Lower lobe of right lung (tissue), 2 donors: ENCODE data around the gene GJC1. TPM values are rescaled to one million over a fixed set of nuclear protein-coding genes. Genes with fewer than 3 reads are reported as not detected.
"Not testable (repeated sequence)": the region's sequence is repeated elsewhere in the genome, so short reads cannot be mapped to it uniquely, and the experiment has no call there.

Source experiments
- ATAC-seq, 2 donors: fragments of 200-7000 bp; cut with Tn5 transposase; one replicate each; pipeline ENCODE4 v1.9.1; 2020 to 2022; ENCODE audit warnings: mild to moderate bottlenecking in 2 of 2, moderate library complexity in 2 of 2
- DNase-seq: peaks from one replicate; pipeline ENCODE4 v3.0.0-alpha.2; 2020
- H3K27ac ChIP-seq: fragments of 200-600 bp; one replicate; pipeline ENCODE4 v1.8.0; 2022
- H3K27me3 ChIP-seq: fragments of 200-600 bp; one replicate; pipeline ENCODE4 v1.8.0; 2022; ENCODE audit warnings: low read depth
- H3K36me3 ChIP-seq: fragments of 200-600 bp; one replicate; pipeline ENCODE4 v1.8.0; 2022; ENCODE audit warnings: mild to moderate bottlenecking
- H3K4me1 ChIP-seq: fragments of 200-600 bp; one replicate; pipeline ENCODE4 v1.8.0; 2022
- H3K4me3 ChIP-seq: fragments of 200-600 bp; one replicate; pipeline ENCODE4 v1.8.0; 2022; ENCODE audit warnings: mild to moderate bottlenecking
- H3K9me3 ChIP-seq: fragments of 200-600 bp; one replicate; pipeline ENCODE4 v1.8.0; 2022
- intact Hi-C: fragments of 100-400 bp; cut with DNase I; formaldehyde crosslinking; loops from one replicate; pipeline ENCODE4 v1.11.0; 2022
- total RNA-seq: library from RNA; stranded (reverse); fragmentation: NEBNext Ultra II Directional; extraction: Animal tissue kit (Norgen Biotek cat#: 25700); gene quantifications from one replicate; pipeline ENCODE4 v1.2.1, GENCODE V29; 2021
- TF ChIP-seq, protein P1 (sequence below): fragments of 200-600 bp; IDR thresholded peaks from one replicate; pipeline ENCODE4 v1.8.0; 2022; ENCODE audit warnings: antibody characterized with exemption, mild to moderate bottlenecking
- donor health status: DM: no; HTN: yes; CAD: no; lungs with severe emphysema.

Gene GJC1
- total RNA-seq, 1 donor from 2014 or later: 18.4 TPM

DNA sequence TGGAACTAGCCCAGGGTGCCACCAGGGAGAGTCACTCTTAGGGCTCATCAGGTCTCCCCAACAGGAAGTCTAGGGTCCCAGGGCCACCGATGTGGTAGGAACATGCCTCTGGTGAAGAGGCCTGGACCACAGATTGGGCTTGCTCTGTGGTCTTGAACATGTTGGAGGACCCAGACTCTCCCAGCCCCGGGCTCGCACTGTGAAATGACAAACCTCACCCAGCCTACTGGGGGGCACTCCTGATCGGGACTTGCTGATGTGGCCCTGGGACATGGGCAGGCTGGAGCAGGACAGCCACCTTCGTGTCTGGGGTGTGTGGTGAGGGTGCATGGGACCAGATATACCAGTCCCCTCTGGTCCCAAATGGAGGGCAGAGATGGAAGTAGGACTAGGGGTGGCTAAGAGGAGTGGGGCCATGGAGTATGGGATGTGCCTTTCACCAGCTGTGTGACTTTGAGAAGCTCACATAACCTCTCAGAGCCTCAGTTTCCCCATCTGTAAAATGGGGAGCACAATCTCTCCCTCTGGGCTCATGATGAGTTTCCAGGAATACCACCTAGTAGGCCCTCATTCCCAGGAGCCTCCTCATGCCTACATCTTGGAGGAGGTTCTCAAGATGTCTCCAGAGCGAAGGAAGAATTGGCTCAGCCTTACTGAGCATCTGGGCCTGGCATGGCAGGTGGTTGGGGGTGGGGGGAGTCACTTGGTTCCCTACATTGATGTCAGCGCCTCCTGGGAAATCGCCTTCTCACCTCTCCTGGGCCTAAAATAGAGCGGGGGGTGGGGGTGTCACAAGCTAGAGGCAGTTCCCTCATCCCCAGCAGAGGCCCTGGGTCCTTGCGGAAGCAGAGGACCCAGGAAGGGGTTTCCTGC, 72.8 kb downstream of the GJC1 start:
- Histone ChIP-seq H3K4me1 (peaks cover 14% of the 10 kb centered on the region), H3K4me3 (no peak overlapping the region), H3K27me3 (peaks cover 46% of the 10 kb centered on the region), H3K36me3 (no peaks in the 10 kb centered on the region), H3K27ac (no peak overlapping the region), H3K9me3 (no peaks in the 10 kb centered on the region)
- DNase-seq (no peak), ATAC-seq (no peak)
- intact Hi-C loops: no loop called here
- TF ChIP-seq, protein P1, sequence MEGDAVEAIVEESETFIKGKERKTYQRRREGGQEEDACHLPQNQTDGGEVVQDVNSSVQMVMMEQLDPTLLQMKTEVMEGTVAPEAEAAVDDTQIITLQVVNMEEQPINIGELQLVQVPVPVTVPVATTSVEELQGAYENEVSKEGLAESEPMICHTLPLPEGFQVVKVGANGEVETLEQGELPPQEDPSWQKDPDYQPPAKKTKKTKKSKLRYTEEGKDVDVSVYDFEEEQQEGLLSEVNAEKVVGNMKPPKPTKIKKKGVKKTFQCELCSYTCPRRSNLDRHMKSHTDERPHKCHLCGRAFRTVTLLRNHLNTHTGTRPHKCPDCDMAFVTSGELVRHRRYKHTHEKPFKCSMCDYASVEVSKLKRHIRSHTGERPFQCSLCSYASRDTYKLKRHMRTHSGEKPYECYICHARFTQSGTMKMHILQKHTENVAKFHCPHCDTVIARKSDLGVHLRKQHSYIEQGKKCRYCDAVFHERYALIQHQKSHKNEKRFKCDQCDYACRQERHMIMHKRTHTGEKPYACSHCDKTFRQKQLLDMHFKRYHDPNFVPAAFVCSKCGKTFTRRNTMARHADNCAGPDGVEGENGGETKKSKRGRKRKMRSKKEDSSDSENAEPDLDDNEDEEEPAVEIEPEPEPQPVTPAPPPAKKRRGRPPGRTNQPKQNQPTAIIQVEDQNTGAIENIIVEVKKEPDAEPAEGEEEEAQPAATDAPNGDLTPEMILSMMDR: no peak

DNA sequence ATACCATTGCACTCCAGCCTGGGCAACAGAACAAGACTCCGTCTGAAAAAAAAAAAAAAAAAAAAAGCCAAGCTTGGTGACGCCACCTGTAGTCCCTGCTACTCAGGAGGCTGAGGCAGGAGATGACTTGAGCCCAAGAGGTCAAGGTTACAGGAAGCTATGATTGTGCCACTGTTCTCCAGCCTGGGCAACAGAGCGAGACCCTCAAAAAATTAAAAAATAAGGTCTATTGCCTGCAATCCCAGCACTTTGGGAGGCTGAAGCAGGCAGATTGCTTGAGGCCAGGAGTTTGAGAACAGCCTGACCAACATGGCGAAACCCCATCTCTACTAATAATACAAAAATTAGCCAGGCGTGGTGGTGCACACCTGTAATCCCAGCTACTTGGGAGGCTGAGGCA, 74.9 kb downstream of the GJC1 start:
- Histone ChIP-seq H3K27me3 (peaks cover 30% of the 10 kb centered on the region), H3K4me1 (peaks cover 14% of the 10 kb centered on the region)
- DNase-seq, intact Hi-C loops, H3K9me3 ChIP-seq, ATAC-seq, H3K4me3 ChIP-seq, H3K27ac ChIP-seq, H3K36me3 ChIP-seq: not testable (repeated sequence)

DNA sequence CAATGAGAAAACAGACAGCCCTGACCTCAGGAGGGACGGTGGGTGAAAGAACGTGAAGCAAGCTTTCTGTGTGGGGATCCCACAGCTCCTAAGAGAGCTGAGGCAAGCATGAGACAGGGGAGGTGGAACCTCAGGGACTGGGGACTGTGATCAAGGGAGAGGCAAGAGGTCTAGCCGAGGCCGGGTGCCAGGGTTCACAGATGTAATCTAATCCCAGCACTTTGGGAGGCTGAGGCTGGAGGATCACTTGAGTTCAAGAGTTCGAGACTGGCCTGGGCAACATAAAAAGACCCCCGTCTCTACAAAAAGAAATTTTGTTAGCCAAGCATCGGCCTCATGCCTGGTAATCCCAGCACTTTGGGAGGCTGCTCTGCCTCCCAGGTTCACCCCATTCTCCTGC, 75.8 kb downstream of the GJC1 start:
- no peak for DNase-seq
- Histone ChIP-seq H3K4me1 (peaks cover 7% of the 10 kb centered on the region), H3K9me3 (no peaks in the 10 kb centered on the region), H3K27ac (no peak overlapping the region), H3K36me3 (no peaks in the 10 kb centered on the region), H3K4me3 (no peak overlapping the region), H3K27me3 (peaks cover 21% of the 10 kb centered on the region)
- no peak for ATAC-seq
- intact Hi-C loops: no loop called here
- TF ChIP-seq, protein P1: no peak

DNA sequence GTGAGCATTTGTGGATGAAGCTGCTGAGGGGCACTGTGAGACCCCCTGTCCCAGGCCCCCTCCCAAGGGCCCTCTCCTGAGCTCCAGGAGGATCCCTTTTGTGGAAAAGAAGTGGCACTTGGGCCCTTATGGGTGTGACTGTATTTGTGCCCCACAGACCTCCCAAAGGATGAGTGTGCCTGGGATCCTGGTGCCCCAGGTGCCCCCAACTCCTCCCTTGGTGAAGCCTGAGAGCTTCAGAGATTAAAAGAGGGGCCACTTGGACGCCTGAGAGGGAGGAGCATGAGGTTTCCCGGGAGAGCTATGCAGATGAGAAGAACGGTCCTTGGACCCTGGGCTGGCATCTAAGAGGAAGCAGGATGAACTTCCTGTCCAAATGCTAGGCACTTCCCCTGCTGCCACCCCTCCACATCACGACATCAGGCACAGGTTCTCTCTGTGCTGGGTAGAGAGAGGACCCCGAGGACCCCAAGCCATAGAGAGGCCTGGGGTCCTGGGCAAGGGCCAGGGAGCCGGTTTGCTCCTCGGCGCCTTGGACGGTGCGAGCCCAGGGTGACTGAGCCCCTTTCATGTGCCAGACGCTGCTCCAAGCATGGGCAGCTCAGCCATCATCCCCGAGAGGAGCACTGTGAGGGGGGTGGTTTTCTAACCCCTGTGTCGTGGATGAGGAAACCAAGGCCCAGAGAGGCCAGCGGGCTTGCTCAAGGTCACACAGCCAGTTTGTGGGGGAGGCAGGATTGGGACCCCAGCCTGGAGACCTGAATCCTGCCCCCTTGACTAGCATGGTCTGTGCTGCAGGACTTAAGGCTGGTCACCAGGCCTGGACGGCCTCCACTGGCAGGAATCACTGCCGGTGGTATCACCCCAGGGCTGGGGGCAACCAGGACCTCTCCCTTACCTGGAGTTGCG, 76.9 kb downstream of the GJC1 start:
- Histone ChIP-seq H3K27me3 (peaks cover 14% of the 10 kb centered on the region), H3K4me1 (no peaks in the 10 kb centered on the region), H3K36me3 (peaks cover 8% of the 10 kb centered on the region), H3K9me3 (no peaks in the 10 kb centered on the region), H3K4me3 (no peak overlapping the region), H3K27ac (no peak overlapping the region)
- intact Hi-C loops: no loop called here
- TF ChIP-seq, protein P1: no peak
- no peak for ATAC-seq
- DNase-seq: no peak

DNA sequence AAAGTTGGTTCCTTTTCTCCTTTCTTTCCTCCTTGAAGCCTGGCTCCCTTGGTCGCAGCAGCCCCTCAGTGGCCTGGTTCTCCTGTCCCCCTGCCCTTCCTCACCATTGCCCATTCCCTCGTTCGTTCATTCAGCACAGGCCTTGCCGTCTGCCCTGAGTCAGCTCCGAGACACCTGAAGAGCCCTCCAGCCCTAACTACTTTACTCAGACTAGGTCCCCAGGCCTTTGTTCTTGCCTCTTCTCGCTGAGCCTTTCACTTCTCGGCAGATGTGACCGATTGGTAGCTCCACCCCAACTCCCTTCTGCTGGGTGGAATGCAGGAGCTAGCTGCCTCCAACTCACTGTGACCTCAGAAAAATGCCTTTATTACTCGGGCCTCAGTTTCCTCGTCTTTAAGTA, 78.3 kb downstream of the GJC1 start:
- Histone ChIP-seq H3K36me3 (peaks cover 12% of the 10 kb centered on the region), H3K9me3 (no peaks in the 10 kb centered on the region), H3K27me3 (no peaks in the 10 kb centered on the region), H3K27ac (no peak overlapping the region), H3K4me3 (no peak overlapping the region), H3K4me1 (no peaks in the 10 kb centered on the region)
- DNase-seq (no peak), ATAC-seq (no peak)
- intact Hi-C loops: no loop called here
- TF ChIP-seq, protein P1: no peak

DNA sequence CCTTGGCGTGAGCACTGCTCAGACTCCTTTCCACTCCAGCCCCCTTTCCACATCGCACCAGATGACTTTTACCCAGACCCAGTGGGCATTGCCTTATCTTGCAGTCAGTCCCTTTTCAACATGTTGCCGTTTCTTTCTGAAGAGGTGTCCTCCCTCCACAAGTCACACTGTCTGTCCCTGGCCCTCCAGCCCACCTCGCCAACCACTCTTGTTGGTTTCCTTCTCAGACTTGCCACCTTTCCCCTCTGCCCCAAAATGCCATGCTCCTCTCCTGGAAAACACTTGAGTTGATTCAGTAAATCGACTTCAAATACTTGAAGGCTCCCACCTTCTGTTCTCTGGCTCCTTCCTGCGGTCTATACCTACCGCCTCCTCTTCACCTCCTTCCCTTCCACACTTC, 78.8 kb downstream of the GJC1 start:
- H3K27ac ChIP-seq: no peak overlapping the region
- H3K27me3 ChIP-seq: no peaks in the 10 kb centered on the region
- TF ChIP-seq, protein P1: no peak
- no peaks in the 10 kb centered on the region for H3K4me1 ChIP-seq
- peaks cover 12% of the 10 kb centered on the region for H3K36me3 ChIP-seq
- intact Hi-C loops: no loop called here
- no peak for DNase-seq
- no peak overlapping the region for H3K4me3 ChIP-seq
- no peak for ATAC-seq
- H3K9me3 ChIP-seq: no peaks in the 10 kb centered on the region
